ENCODE results near the gene GPN3.
A peak's percentile ranks its signal among the peaks of the same experiment; 100 is the strongest.

Gene GPN3

GRCh38 chr12:110468214-110469048, at the start of gene GPN3, which contains the start of gene FAM216A:
Gene GPN3, minus strand, starts transcription at chr12:110468257. Its CDS starts 54 bp downstream, at chr12:110468203.
Gene FAM216A, plus strand, starts transcription at chr12:110468845. Its CDS starts 31 bp downstream, at chr12:110468876.
- H3K4me3 ChIP-seq (ENCODE audit: low read depth in 1 of 2, low read length in 2 of 2), result peak within 1 kb of the TSS; percentile 82 to 97
- H3K27me3 ChIP-seq (ENCODE audit: low read depth, low read length), result no peaks in the 10 kb centered on the region
- H3K9me3 ChIP-seq (ENCODE audit: control insufficient read depth in 1 of 2, low read length in 2 of 2), result no peaks in the 10 kb centered on the region
- peaks cover 11 to 13% of the 10 kb centered on the region in 2 donors for H3K36me3 ChIP-seq (ENCODE audit: control insufficient read depth in 1 of 2, insufficient read depth in 2 of 2, low read length in 2 of 2)
- H3K27ac ChIP-seq (ENCODE audit: low read length), result peak within 1 kb of the TSS; percentile 88
- H3K4me1 ChIP-seq (ENCODE audit: control insufficient read depth in 1 of 2, insufficient read depth in 2 of 2, low read length in 2 of 2), result peaks cover 0 to 13% of the 10 kb centered on the region in 2 donors

- Histone ChIP-seq H3K4me1 (ENCODE audit: control insufficient read depth in 1 of 2, insufficient read depth in 2 of 2, low read length in 2 of 2) (no peaks in the 10 kb centered on the region), H3K36me3 (ENCODE audit: control insufficient read depth in 1 of 2, insufficient read depth in 2 of 2, low read length in 2 of 2) (no peaks in the 10 kb centered on the region), H3K27ac (ENCODE audit: low read length) (no peak overlapping the region), H3K9me3 (ENCODE audit: control insufficient read depth in 1 of 2, low read length in 2 of 2) (no peaks in the 10 kb centered on the region), H3K4me3 (ENCODE audit: low read depth in 1 of 2, low read length in 2 of 2) (no peak overlapping the region), H3K27me3 (ENCODE audit: low read depth, low read length) (no peaks in the 10 kb centered on the region)
Measured at GRCh38 chr12:110516995-110517394, 48.9 kb upstream of the GPN3 start.

- no peak overlapping the region for H3K27ac ChIP-seq (ENCODE audit: low read length)
- no peaks in the 10 kb centered on the region for H3K9me3 ChIP-seq (ENCODE audit: control insufficient read depth in 1 of 2, low read length in 2 of 2)
- H3K36me3 ChIP-seq (ENCODE audit: control insufficient read depth in 1 of 2, insufficient read depth in 2 of 2, low read length in 2 of 2), result no peaks in the 10 kb centered on the region
- no peak overlapping the region for H3K4me3 ChIP-seq (ENCODE audit: low read depth in 1 of 2, low read length in 2 of 2)
- H3K4me1 ChIP-seq (ENCODE audit: control insufficient read depth in 1 of 2, insufficient read depth in 2 of 2, low read length in 2 of 2), result no peaks in the 10 kb centered on the region
- no peaks in the 10 kb centered on the region for H3K27me3 ChIP-seq (ENCODE audit: low read depth, low read length)
Measured at GRCh38 chr12:110514363-110514762, 46.3 kb upstream of the GPN3 start.

- no peaks in the 10 kb centered on the region for H3K9me3 ChIP-seq (ENCODE audit: control insufficient read depth in 1 of 2, low read length in 2 of 2)
- no peak overlapping the region for H3K4me3 ChIP-seq (ENCODE audit: low read depth in 1 of 2, low read length in 2 of 2)
- no peaks in the 10 kb centered on the region for H3K27me3 ChIP-seq (ENCODE audit: low read depth, low read length)
- H3K4me1 ChIP-seq (ENCODE audit: control insufficient read depth in 1 of 2, insufficient read depth in 2 of 2, low read length in 2 of 2), result no peaks in the 10 kb centered on the region
- no peak overlapping the region for H3K27ac ChIP-seq (ENCODE audit: low read length)
- H3K36me3 ChIP-seq (ENCODE audit: control insufficient read depth in 1 of 2, insufficient read depth in 2 of 2, low read length in 2 of 2), result no peaks in the 10 kb centered on the region
Measured at GRCh38 chr12:110513842-110514241, 45.8 kb upstream of the GPN3 start.

- Histone ChIP-seq H3K27ac (ENCODE audit: low read length) (no peak overlapping the region), H3K4me3 (ENCODE audit: low read depth in 1 of 2, low read length in 2 of 2) (no peak overlapping the region), H3K36me3 (ENCODE audit: control insufficient read depth in 1 of 2, insufficient read depth in 2 of 2, low read length in 2 of 2) (no peaks in the 10 kb centered on the region), H3K9me3 (ENCODE audit: control insufficient read depth in 1 of 2, low read length in 2 of 2) (no peaks in the 10 kb centered on the region), H3K4me1 (ENCODE audit: control insufficient read depth in 1 of 2, insufficient read depth in 2 of 2, low read length in 2 of 2) (no peaks in the 10 kb centered on the region), H3K27me3 (ENCODE audit: low read depth, low read length) (no peaks in the 10 kb centered on the region)
Measured at GRCh38 chr12:110508071-110508586, 40.1 kb upstream of the GPN3 start.

GRCh38 chr12:110505332-110505731, 37.3 kb upstream of the GPN3 start:
- no peaks in the 10 kb centered on the region for H3K9me3 ChIP-seq (ENCODE audit: control insufficient read depth in 1 of 2, low read length in 2 of 2)
- H3K27me3 ChIP-seq (ENCODE audit: low read depth, low read length), result no peaks in the 10 kb centered on the region
- peaks cover 0 to 6% of the 10 kb centered on the region in 2 donors for H3K36me3 ChIP-seq (ENCODE audit: control insufficient read depth in 1 of 2, insufficient read depth in 2 of 2, low read length in 2 of 2)
- no peak overlapping the region for H3K27ac ChIP-seq (ENCODE audit: low read length)
- H3K4me3 ChIP-seq (ENCODE audit: low read depth in 1 of 2, low read length in 2 of 2), result no peak overlapping the region
- peaks cover 3 to 12% of the 10 kb centered on the region in 2 donors for H3K4me1 ChIP-seq (ENCODE audit: control insufficient read depth in 1 of 2, insufficient read depth in 2 of 2, low read length in 2 of 2)

GRCh38 chr12:110503432-110503831, 35.4 kb upstream of the GPN3 start:
- H3K9me3 ChIP-seq (ENCODE audit: control insufficient read depth in 1 of 2, low read length in 2 of 2), result no peaks in the 10 kb centered on the region
- no peak overlapping the region for H3K4me3 ChIP-seq (ENCODE audit: low read depth in 1 of 2, low read length in 2 of 2)
- no peak overlapping the region for H3K27ac ChIP-seq (ENCODE audit: low read length)
- peaks cover 16 to 28% of the 10 kb centered on the region in 2 donors for H3K4me1 ChIP-seq (ENCODE audit: control insufficient read depth in 1 of 2, insufficient read depth in 2 of 2, low read length in 2 of 2)
- no peaks in the 10 kb centered on the region for H3K27me3 ChIP-seq (ENCODE audit: low read depth, low read length)
- peaks cover 0 to 6% of the 10 kb centered on the region in 2 donors for H3K36me3 ChIP-seq (ENCODE audit: control insufficient read depth in 1 of 2, insufficient read depth in 2 of 2, low read length in 2 of 2)

GRCh38 chr12:110501752-110502738, 34.0 kb upstream of the GPN3 start, which contains the start of the genes RAD9B and VPS29:
Gene RAD9B, plus strand, starts transcription at chr12:110502331. Its CDS starts 7 bp downstream, at chr12:110502338.
Gene VPS29, minus strand, starts transcription at chr12:110502111. Its CDS starts 60 bp downstream, at chr12:110502051.
- Histone ChIP-seq H3K36me3 (ENCODE audit: control insufficient read depth in 1 of 2, insufficient read depth in 2 of 2, low read length in 2 of 2) (peaks cover 0 to 6% of the 10 kb centered on the region in 2 donors), H3K27ac (ENCODE audit: low read length) (peak within 1 kb of the TSS; percentile 95), H3K9me3 (ENCODE audit: control insufficient read depth in 1 of 2, low read length in 2 of 2) (no peaks in the 10 kb centered on the region), H3K27me3 (ENCODE audit: low read depth, low read length) (no peaks in the 10 kb centered on the region), H3K4me3 (ENCODE audit: low read depth in 1 of 2, low read length in 2 of 2) (peak within 1 kb of the TSS; percentile 96 to 98), H3K4me1 (ENCODE audit: control insufficient read depth in 1 of 2, insufficient read depth in 2 of 2, low read length in 2 of 2) (peaks cover 16 to 28% of the 10 kb centered on the region in 2 donors)

- Histone ChIP-seq H3K9me3 (ENCODE audit: control insufficient read depth in 1 of 2, low read length in 2 of 2) (no peaks in the 10 kb centered on the region), H3K27me3 (ENCODE audit: low read depth, low read length) (no peaks in the 10 kb centered on the region), H3K36me3 (ENCODE audit: control insufficient read depth in 1 of 2, insufficient read depth in 2 of 2, low read length in 2 of 2) (peaks cover 1 to 6% of the 10 kb centered on the region in 2 donors), H3K4me1 (ENCODE audit: control insufficient read depth in 1 of 2, insufficient read depth in 2 of 2, low read length in 2 of 2) (peaks cover 16 to 28% of the 10 kb centered on the region in 2 donors), H3K27ac (ENCODE audit: low read length) (peak overlapping the region; percentile 95), H3K4me3 (ENCODE audit: low read depth in 1 of 2, low read length in 2 of 2) (peak overlapping the region; percentile 96 to 98)
Measured at GRCh38 chr12:110501399-110501751, 33.3 kb upstream of the GPN3 start.

GRCh38 chr12:110498984-110499706, 31.1 kb upstream of the GPN3 start:
- Histone ChIP-seq H3K36me3 (ENCODE audit: control insufficient read depth in 1 of 2, insufficient read depth in 2 of 2, low read length in 2 of 2) (peaks cover 13 to 20% of the 10 kb centered on the region in 2 donors), H3K9me3 (ENCODE audit: control insufficient read depth in 1 of 2, low read length in 2 of 2) (no peaks in the 10 kb centered on the region), H3K27me3 (ENCODE audit: low read depth, low read length) (no peaks in the 10 kb centered on the region), H3K4me3 (ENCODE audit: low read depth in 1 of 2, low read length in 2 of 2) (no peak overlapping the region), H3K4me1 (ENCODE audit: control insufficient read depth in 1 of 2, insufficient read depth in 2 of 2, low read length in 2 of 2) (peaks cover 16 to 28% of the 10 kb centered on the region in 2 donors), H3K27ac (ENCODE audit: low read length) (peak overlapping the region; percentile 95)
